Lower lobe of right lung (tissue), 2 donors: Measurements from ENCODE around the gene ADAMTS2. TPM values are rescaled to one million over a fixed set of nuclear protein-coding genes. Genes with fewer than 3 reads are reported as not detected.

Source experiments
- ATAC-seq, 2 donors: fragments of 200-7000 bp; cut with Tn5 transposase; one replicate each; pipeline ENCODE4 v1.9.1; 2020 to 2022; ENCODE audit warnings: mild to moderate bottlenecking in 2 of 2, moderate library complexity in 2 of 2
- DNase-seq: peaks from one replicate; pipeline ENCODE4 v3.0.0-alpha.2; 2020
- H3K27ac ChIP-seq: fragments of 200-600 bp; one replicate; pipeline ENCODE4 v1.8.0; 2022
- H3K27me3 ChIP-seq: fragments of 200-600 bp; one replicate; pipeline ENCODE4 v1.8.0; 2022; ENCODE audit warnings: low read depth
- H3K36me3 ChIP-seq: fragments of 200-600 bp; one replicate; pipeline ENCODE4 v1.8.0; 2022; ENCODE audit warnings: mild to moderate bottlenecking
- H3K4me1 ChIP-seq: fragments of 200-600 bp; one replicate; pipeline ENCODE4 v1.8.0; 2022
- H3K4me3 ChIP-seq: fragments of 200-600 bp; one replicate; pipeline ENCODE4 v1.8.0; 2022; ENCODE audit warnings: mild to moderate bottlenecking
- H3K9me3 ChIP-seq: fragments of 200-600 bp; one replicate; pipeline ENCODE4 v1.8.0; 2022
- intact Hi-C: fragments of 100-400 bp; cut with DNase I; formaldehyde crosslinking; loops from one replicate; pipeline ENCODE4 v1.11.0; 2022
- total RNA-seq: library from RNA; stranded (reverse); fragmentation: NEBNext Ultra II Directional; extraction: Animal tissue kit (Norgen Biotek cat#: 25700); gene quantifications from one replicate; pipeline ENCODE4 v1.2.1, GENCODE V29; 2021
- TF ChIP-seq, protein P1 (sequence below): fragments of 200-600 bp; IDR thresholded peaks from one replicate; pipeline ENCODE4 v1.8.0; 2022; ENCODE audit warnings: antibody characterized with exemption, mild to moderate bottlenecking
- donor health status: DM: no; HTN: yes; CAD: no; lungs with severe emphysema.

ADAMTS2 gene
- total RNA-seq, 1 donor from 2014 or later, result 13.0 TPM

DNA sequence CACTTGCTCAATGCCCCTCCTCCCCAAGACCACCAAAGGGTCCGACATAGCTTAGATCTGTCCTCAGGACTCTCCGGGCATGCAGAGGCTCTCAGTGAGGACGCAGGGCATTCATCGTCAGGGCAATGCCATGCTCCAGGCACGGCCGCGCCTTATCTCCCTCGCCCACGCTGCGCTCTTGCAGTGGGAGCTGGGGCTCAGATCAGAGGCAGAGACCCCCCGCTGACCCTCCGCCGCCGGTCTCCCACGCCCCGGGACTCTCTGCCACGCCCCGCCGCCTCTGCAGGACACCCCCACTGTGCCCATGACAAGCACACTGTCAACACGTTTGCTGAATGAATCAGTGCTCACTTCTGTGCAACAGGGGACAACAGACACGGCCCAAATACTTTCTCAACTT is 140.7 kb downstream of the ADAMTS2 start:
- H3K36me3 ChIP-seq, result no peaks in the 10 kb centered on the region
- DNase-seq (no peak), ATAC-seq (no peak)
- no peak overlapping the region for H3K4me3 ChIP-seq
- H3K9me3 ChIP-seq, result no peaks in the 10 kb centered on the region
- no peaks in the 10 kb centered on the region for H3K4me1 ChIP-seq
- H3K27me3 ChIP-seq, result no peaks in the 10 kb centered on the region
- no peak overlapping the region for H3K27ac ChIP-seq
- TF ChIP-seq, protein P1, sequence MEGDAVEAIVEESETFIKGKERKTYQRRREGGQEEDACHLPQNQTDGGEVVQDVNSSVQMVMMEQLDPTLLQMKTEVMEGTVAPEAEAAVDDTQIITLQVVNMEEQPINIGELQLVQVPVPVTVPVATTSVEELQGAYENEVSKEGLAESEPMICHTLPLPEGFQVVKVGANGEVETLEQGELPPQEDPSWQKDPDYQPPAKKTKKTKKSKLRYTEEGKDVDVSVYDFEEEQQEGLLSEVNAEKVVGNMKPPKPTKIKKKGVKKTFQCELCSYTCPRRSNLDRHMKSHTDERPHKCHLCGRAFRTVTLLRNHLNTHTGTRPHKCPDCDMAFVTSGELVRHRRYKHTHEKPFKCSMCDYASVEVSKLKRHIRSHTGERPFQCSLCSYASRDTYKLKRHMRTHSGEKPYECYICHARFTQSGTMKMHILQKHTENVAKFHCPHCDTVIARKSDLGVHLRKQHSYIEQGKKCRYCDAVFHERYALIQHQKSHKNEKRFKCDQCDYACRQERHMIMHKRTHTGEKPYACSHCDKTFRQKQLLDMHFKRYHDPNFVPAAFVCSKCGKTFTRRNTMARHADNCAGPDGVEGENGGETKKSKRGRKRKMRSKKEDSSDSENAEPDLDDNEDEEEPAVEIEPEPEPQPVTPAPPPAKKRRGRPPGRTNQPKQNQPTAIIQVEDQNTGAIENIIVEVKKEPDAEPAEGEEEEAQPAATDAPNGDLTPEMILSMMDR, result no peak
- intact Hi-C loops, result no loop called here

DNA sequence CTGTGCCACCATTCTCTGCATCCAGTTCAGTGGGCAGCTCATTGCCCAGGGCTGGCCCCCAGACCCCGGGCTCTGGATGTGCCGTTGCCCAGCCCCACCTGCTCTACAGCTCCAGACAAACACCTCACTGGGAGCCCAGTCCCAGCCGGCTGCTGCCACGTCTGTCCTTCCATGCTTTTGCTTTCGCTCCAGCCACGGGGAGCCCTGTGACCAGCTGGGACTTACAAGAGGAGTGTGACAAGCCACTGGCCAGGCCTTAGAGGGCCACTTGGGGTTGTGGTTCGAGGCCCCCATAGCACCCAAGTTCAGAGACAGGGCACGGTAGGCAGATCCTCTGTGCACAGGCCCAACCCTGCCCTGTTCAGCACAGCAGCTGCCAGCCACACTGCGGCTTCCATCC is 142.0 kb downstream of the ADAMTS2 start:
- Histone ChIP-seq H3K9me3 (no peaks in the 10 kb centered on the region), H3K36me3 (no peaks in the 10 kb centered on the region), H3K27me3 (no peaks in the 10 kb centered on the region), H3K27ac (no peak overlapping the region), H3K4me3 (no peak overlapping the region), H3K4me1 (no peaks in the 10 kb centered on the region)
- TF ChIP-seq, protein P1, result no peak
- ATAC-seq, result no peak
- DNase-seq, result no peak
- intact Hi-C loops, result no loop called here

DNA sequence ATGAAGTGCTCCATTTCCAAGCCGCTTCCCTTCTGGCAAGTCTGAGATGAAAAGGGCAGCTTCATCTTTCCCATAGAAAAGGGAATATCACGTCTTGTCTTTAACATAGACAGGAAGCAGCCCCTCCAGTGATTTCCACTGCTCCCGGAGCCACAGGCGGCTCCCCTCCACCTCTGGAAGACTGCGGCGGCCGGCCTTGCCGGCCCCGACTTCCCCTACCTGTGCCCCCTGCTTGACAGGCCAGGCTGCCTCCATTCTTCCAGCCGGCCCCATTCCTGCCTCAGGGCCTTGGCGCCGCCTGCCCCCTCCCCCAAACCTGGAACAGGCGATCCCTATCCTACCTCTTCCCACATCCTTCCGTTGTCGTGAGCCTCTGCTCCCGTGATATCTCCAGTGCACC is 143.3 kb downstream of the ADAMTS2 start:
- Histone ChIP-seq H3K27ac (no peak overlapping the region), H3K27me3 (no peaks in the 10 kb centered on the region), H3K4me1 (no peaks in the 10 kb centered on the region), H3K36me3 (no peaks in the 10 kb centered on the region), H3K4me3 (no peak overlapping the region), H3K9me3 (no peaks in the 10 kb centered on the region)
- TF ChIP-seq, protein P1, result no peak
- ATAC-seq, result no peak
- intact Hi-C loops, result no loop called here
- DNase-seq, result peak; percentile 25

DNA sequence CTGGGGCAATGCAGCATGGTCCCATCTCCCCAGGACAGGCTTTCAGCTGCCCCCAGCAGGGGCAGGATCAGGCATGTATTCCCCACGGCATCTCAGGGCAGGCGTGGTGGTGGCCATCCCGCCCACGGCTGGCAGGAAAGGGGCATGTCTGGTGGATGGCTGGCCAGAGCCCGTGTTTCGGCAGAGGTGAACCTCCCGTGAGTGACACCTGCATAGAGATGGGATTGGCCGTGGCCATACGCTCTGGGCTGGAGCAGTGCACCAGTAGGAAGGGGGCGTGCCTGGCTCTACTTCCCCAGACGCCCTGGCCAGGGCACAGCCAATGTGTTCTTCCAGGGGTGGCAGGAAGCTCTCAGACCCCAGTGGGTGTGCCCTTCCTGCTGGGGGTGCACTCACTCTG is 146.0 kb downstream of the ADAMTS2 start:
- Histone ChIP-seq H3K9me3 (no peaks in the 10 kb centered on the region), H3K4me3 (no peak overlapping the region), H3K4me1 (no peaks in the 10 kb centered on the region), H3K36me3 (no peaks in the 10 kb centered on the region), H3K27ac (no peak overlapping the region), H3K27me3 (no peaks in the 10 kb centered on the region)
- DNase-seq, result peak; percentile 39
- intact Hi-C loops, result no loop called here
- ATAC-seq, result no peak
- TF ChIP-seq, protein P1, result no peak

DNA sequence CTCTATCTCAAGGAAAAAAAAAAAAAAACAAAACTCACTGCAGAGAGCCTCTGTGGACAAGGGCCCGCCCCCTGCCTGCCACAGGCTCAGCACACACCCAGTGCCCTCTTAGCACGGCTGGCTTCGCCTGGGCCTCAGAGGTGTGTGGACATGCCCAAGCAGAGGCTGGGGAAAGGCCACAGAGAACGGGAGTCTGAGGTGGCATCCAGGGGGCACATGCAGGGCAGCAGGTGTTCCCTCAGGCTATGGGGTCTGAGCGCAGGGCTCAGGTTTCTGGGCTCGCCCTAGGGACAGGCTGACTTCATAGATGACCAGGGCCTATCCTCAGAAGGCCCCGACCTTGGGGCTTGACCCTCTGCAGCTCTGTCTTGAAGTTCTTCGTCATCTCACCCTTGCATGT is 146.4 kb downstream of the ADAMTS2 start:
- no peak for ATAC-seq
- intact Hi-C loops, result no loop called here
- Histone ChIP-seq H3K27ac (no peak overlapping the region), H3K4me1 (no peaks in the 10 kb centered on the region), H3K9me3 (no peaks in the 10 kb centered on the region), H3K4me3 (no peak overlapping the region), H3K27me3 (no peaks in the 10 kb centered on the region), H3K36me3 (no peaks in the 10 kb centered on the region)
- DNase-seq, result peak; percentile 35
- TF ChIP-seq, protein P1, result no peak
